A673 (cell line): ENCODE data around the gene TENT5C. TPM values are rescaled to one million over a fixed set of nuclear protein-coding genes. Genes with fewer than 3 reads are reported as not detected.

ENCODE experiments used
- BruUV-seq: library from RNA; stranded (reverse); fragments of 400-500 nt; replicated peaks from 2 replicates; lab custom pipeline; 2021; lab: Mats Ljungman, UMichigan
- CTCF ChIA-PET: fragments of 300-600 bp; sonication (Branson Sonifier 250); formaldehyde crosslinking; loops from one replicate; lab custom pipeline; 2022; ENCODE audit warnings: antibody characterized with exemption; lab: Charles Lee
- POLR2A ChIA-PET: fragments of 300-600 bp; sonication (Branson Sonifier 250); formaldehyde crosslinking; loops from one replicate; lab custom pipeline; 2022; ENCODE audit warnings: antibody characterized with exemption; ENCODE audit not compliant: low non-redundant PET; lab: Charles Lee
- DNase-seq: peaks from one replicate; pipeline ENCODE4 v3.0.0-alpha.2; 2015; ENCODE audit warnings: low spot score
- H3K27ac ChIP-seq: fragments of 200-600 bp; sonication (generic); 2 replicates; pipeline ENCODE4 v1.5.1; 2016; ENCODE audit warnings: mixed run types, low read depth, mild to moderate bottlenecking, mixed read lengths, antibody characterized with exemption, low read length; ENCODE audit not compliant: poor library complexity, severe bottlenecking
- H3K27me3 ChIP-seq: fragments of 200-600 bp; sonication (generic); replicated peaks from 2 replicates; pipeline ENCODE4 v1.6.1; 2017; ENCODE audit warnings: mixed run types, low read depth, mild to moderate bottlenecking, mixed read lengths, antibody characterized with exemption, low read length; ENCODE audit not compliant: insufficient read depth, poor library complexity
- H3K36me3 ChIP-seq: fragments of 200-600 bp; sonication (generic); 2 replicates; pipeline ENCODE4 v1.6.1; 2016; ENCODE audit warnings: mixed run types, mild to moderate bottlenecking, mixed read lengths, antibody characterized with exemption, low read length; ENCODE audit not compliant: insufficient read depth, poor library complexity, severe bottlenecking
- H3K4me1 ChIP-seq: fragments of 200-600 bp; sonication (generic); 2 replicates; pipeline ENCODE4 v1.6.1; 2017; ENCODE audit warnings: mixed run types, mild to moderate bottlenecking, mixed read lengths, antibody characterized with exemption, low read length; ENCODE audit not compliant: insufficient read depth, poor library complexity, severe bottlenecking
- H3K4me3 ChIP-seq: fragments of 200-600 bp; sonication (generic); 2 replicates; pipeline ENCODE4 v1.5.1; 2016; ENCODE audit warnings: low read depth, mixed run types, mild to moderate bottlenecking, mixed read lengths, low read length; ENCODE audit not compliant: poor library complexity, severe bottlenecking
- H3K9me3 ChIP-seq: fragments of 200-600 bp; sonication (generic); 2 replicates; pipeline ENCODE4 v1.6.1; 2016; ENCODE audit warnings: mixed run types, low read depth, mild to moderate bottlenecking, mixed read lengths, antibody characterized with exemption, low read length; ENCODE audit not compliant: poor library complexity, severe bottlenecking
- CTCF ChIP-seq: fragments of 300-800, 200-600 bp; sonication (generic); conservative IDR thresholded peaks from 2 replicates; pipeline ENCODE4 v1.5.1; 2017; ENCODE audit warnings: low read depth, mild to moderate bottlenecking, antibody characterized with exemption, low read length, moderate library complexity, mixed read lengths
- EZH2 ChIP-seq: fragments of 200-600 bp; sonication (generic); IDR thresholded peaks from 2 replicates; pipeline ENCODE4 v1.6.1; 2017; ENCODE audit warnings: borderline replicate concordance, low read depth, mild to moderate bottlenecking, mixed read lengths, antibody characterized with exemption, low read length; ENCODE audit not compliant: poor library complexity, severe bottlenecking
- intact Hi-C: fragments of 100-400 bp; cut with micrococcal nuclease; formaldehyde crosslinking; loops from one replicate; pipeline ENCODE4 v1.10.0; 2022; ENCODE audit not compliant: unreplicated experiment
- total RNA-seq: library from RNA; stranded (reverse); gene quantifications from 2 replicates; pipeline ENCODE4 v1.2.3, GENCODE V29; 2021

The TENT5C gene
- total RNA-seq, 1 experiment from 2014 or later = 1.1 TPM

GRCh38 chr1:117611121-117611601 is 5.3 kb downstream of the TENT5C start:
- Histone ChIP-seq H3K27me3 (no peaks in the 10 kb centered on the region), H3K4me3 (no peak overlapping the region), H3K36me3 (no peaks in the 10 kb centered on the region), H3K9me3 (no peaks in the 10 kb centered on the region), H3K4me1 (peaks cover 16% of the 10 kb centered on the region), H3K27ac (no peak overlapping the region)
- intact Hi-C loops = no loop called here
- TF ChIP-seq CTCF (no peak), EZH2 (no peak)
- ChIA-PET POLR2A (no interaction called here), CTCF (no interaction called here)
- DNase-seq = no peak
- no TSS peak for BruUV-seq

GRCh38 chr1:117611894-117612483 is 6.1 kb downstream of the TENT5C start:
- Histone ChIP-seq H3K4me3 (no peak overlapping the region), H3K9me3 (no peaks in the 10 kb centered on the region), H3K4me1 (peaks cover 13% of the 10 kb centered on the region), H3K27ac (no peak overlapping the region), H3K27me3 (no peaks in the 10 kb centered on the region), H3K36me3 (no peaks in the 10 kb centered on the region)
- intact Hi-C loops = no loop called here
- no peak for DNase-seq
- BruUV-seq = no TSS peak
- TF ChIP-seq EZH2 (no peak), CTCF (no peak)
- ChIA-PET POLR2A (no interaction called here), CTCF (no interaction called here)

DNA sequence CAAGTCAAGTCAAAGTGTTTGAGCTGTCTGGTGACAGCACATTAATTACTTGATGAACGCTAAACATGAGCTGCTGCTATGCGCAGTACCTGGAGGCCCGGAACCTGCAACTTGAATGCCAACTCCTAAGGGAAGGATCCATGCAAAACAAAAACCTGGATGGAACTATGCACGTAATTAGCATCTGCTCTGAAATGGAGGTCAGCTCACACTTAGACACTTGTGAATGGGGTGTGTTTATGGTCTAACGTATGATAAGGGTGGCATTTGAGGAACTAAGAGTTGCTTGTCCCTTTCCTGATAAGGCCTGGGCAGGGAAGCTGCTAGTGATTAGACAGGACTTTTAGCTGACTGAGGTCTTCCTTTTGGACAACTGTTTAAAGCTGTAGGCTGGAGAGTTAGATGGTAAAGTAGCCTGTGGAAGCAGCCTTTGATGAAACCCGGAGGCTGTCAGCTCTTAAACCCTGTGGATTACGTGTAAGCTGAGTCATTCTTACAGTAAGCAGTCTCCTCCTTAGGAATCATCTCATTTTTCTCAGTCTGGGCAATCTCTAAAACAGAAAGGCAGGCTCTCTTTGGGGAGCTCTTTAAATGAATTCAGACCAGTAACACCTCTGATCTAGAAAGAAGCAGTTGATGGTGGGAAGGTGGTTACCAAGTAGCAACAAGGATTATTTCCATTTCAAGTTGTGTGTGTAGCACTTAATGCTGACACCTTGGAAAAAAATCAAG is 6.8 kb downstream of the TENT5C start:
- intact Hi-C loops = no loop called here
- ChIA-PET CTCF (interaction anchor here (0.9 kb wide), 1 partner anchor 100 kb away, joined by 4 read pairs; no protein-coding TSS in a partner anchor), POLR2A (no interaction called here)
- no peaks in the 10 kb centered on the region for H3K9me3 ChIP-seq
- TF ChIP-seq EZH2 (no peak), CTCF (no peak)
- H3K4me1 ChIP-seq = peaks cover 6% of the 10 kb centered on the region
- DNase-seq = peak; percentile 19
- H3K4me3 ChIP-seq = no peak overlapping the region
- no TSS peak for BruUV-seq
- H3K36me3 ChIP-seq = no peaks in the 10 kb centered on the region
- no peaks in the 10 kb centered on the region for H3K27me3 ChIP-seq
- H3K27ac ChIP-seq = no peak overlapping the region
